Heart left ventricle (tissue), 13 donors: ENCODE measurements around the gene SPP2.

ENCODE experiments used
- POLR2A ChIP-seq, 2 donors: fragments of 450-650 bp; IDR thresholded peaks; one replicate each; pipeline ENCODE4 v1.6.1; 2017; ENCODE audit warnings: antibody characterized with exemption in 2 of 2, mild to moderate bottlenecking in 2 of 2, moderate library complexity in 2 of 2
- TF ChIP-seq, protein P1 (sequence below), 12 donors: fragments of 200-600 bp; sonication (generic) in 4 of 12; IDR thresholded peaks; one replicate each; pipeline versions ENCODE4 v1.5.0 to v1.8.0; 2018 to 2022; ENCODE audit warnings: antibody characterized with exemption in 12 of 12, mild to moderate bottlenecking in 5 of 12
- donor health status: ischemic (EF 13 %, LVEDD 7.1; RV severe dilation, severe dysfunction).
- donor health status: DM: no; HTN: yes; CAD: no.
- donor health status: DM: no; HTN: no; CAD: no.
- donor health status: ischemic (EF 25% LVEDD 6.9; RV normal size, moderate dysfunction).
- donor health status: ischemic (EF 25% LVEDD 5.7; RV mildly dilated, moderate dysfunction).
- donor health status: ischemic (EF 35%, LVEDD 5.7; RV mildly dilated, moderate dysfunction).
- donor health status: nonischemic (EF 11% LVEDD 7.7; RV severe dilation, severe dysfunction).
- donor health status: DM: yes; HTN: yes; CAD: no.
- donor health status: PGD.
- donor health status: ischemic (EF 29% LVEDD 5.4; RV normal size, mild dysfunction).
- donor health status: nonischemic (EF 23%, LVEDD 6.1; RV moderate dilation, normal function).

DNA sequence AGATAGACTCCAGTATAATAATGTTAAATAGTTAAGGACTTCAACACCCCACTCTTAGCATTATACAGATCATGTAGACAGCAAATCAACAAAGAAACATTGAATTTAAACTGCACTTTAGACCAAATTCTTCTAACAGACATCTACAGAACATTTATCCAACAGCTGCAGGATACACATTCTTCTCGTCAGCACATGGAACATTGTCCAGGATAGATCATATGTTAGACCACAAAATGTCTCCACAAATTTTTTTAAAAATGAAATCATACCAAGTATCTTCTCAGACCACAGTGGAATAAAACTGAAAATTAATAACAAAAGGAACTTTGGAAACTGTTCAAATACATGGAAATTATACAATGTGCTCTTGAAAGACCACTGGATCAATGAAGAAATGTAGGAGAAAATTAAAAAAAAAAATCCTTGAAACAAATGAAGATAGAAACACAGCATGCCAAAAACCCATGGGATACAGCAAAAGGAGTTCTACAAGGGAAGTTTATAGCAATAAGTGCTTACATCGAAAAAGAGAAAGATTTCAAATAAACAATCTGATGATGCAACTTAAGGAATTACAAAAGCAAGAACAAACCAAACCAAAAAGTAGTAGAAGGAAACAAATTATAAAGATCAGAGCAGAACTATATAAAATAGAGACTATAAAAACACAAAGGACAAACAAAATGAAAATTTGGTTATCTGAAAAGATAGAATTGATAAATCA is 12.3 kb upstream of the SPP2 start:
- TF ChIP-seq, protein P1, sequence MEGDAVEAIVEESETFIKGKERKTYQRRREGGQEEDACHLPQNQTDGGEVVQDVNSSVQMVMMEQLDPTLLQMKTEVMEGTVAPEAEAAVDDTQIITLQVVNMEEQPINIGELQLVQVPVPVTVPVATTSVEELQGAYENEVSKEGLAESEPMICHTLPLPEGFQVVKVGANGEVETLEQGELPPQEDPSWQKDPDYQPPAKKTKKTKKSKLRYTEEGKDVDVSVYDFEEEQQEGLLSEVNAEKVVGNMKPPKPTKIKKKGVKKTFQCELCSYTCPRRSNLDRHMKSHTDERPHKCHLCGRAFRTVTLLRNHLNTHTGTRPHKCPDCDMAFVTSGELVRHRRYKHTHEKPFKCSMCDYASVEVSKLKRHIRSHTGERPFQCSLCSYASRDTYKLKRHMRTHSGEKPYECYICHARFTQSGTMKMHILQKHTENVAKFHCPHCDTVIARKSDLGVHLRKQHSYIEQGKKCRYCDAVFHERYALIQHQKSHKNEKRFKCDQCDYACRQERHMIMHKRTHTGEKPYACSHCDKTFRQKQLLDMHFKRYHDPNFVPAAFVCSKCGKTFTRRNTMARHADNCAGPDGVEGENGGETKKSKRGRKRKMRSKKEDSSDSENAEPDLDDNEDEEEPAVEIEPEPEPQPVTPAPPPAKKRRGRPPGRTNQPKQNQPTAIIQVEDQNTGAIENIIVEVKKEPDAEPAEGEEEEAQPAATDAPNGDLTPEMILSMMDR (IDR thresholded peaks at IDR 0.05): no peak
- no peak for TF ChIP-seq POLR2A (IDR thresholded peaks at IDR 0.05)
